H1 (cell line): Measurements from ENCODE around the gene NGEF.

Source experiments
- CHD2 ChIP-seq: IDR thresholded peaks from 2 replicates; pipeline ENCODE4 v1.6.1; 2012; ENCODE audit warnings: low read length, improper control_type of control experiment
- CTCF ChIP-seq, 3 experiments: IDR thresholded peaks; 1 replicate in 2 of 3; 2 replicates in 1 of 3; pipeline versions ENCODE4 v1.5.1 to v1.6.1; 2011; ENCODE audit warnings: low read length in 3 of 3, mild to moderate bottlenecking in 3 of 3, inconsistent platforms in 2 of 3, low read depth in 1 of 3, moderate library complexity in 1 of 3; ENCODE audit not compliant: insufficient read depth in 1 of 3; ENCODE audit errors: control extremely low read depth in 1 of 3
- EZH2 ChIP-seq: fragments of 200-600 bp; sonication (generic); IDR thresholded peaks from 2 replicates; pipeline ENCODE4 v1.7.1; 2012; ENCODE audit warnings: low read depth, mild to moderate bottlenecking, moderate library complexity, low read length, inconsistent platforms; ENCODE audit not compliant: severe bottlenecking
- GABPA ChIP-seq: IDR thresholded peaks from 2 replicates; pipeline ENCODE4 v1.6.1; 2011; ENCODE audit warnings: mild to moderate bottlenecking, low read length, moderate library complexity, borderline replicate concordance; ENCODE audit not compliant: insufficient read depth
- JUN ChIP-seq: IDR thresholded peaks from 2 replicates; pipeline ENCODE4 v1.6.1; 2011; ENCODE audit warnings: low read depth, mild to moderate bottlenecking, improper control_type of control experiment, low read length
- KDM1A ChIP-seq: fragments of 200-600, 300-600 bp; sonication (generic); IDR thresholded peaks from 2 replicates; pipeline ENCODE4 v1.7.1; 2016; ENCODE audit warnings: mild to moderate bottlenecking, low read length, borderline replicate concordance
- POLR2A ChIP-seq, 2 experiments: IDR thresholded peaks; 1 replicate in 1 of 2; 2 replicates in 1 of 2; pipeline ENCODE4 v1.6.1; 2011; ENCODE audit warnings: low read depth in 2 of 2, low read length in 2 of 2, mild to moderate bottlenecking in 2 of 2; ENCODE audit errors: control extremely low read depth in 1 of 2
- POLR2AphosphoS5 ChIP-seq: IDR thresholded peaks from 2 replicates; pipeline ENCODE4 v1.6.1; 2011; ENCODE audit warnings: low read depth, low read length
- SIX5 ChIP-seq: IDR thresholded peaks from 2 replicates; pipeline ENCODE4 v1.6.1; 2011; ENCODE audit warnings: mild to moderate bottlenecking, low read depth, low read length
- SP2 ChIP-seq: IDR thresholded peaks from 2 replicates; pipeline ENCODE4 v1.6.1; 2012; ENCODE audit warnings: mild to moderate bottlenecking, low read length, inconsistent platforms
- TAF1 ChIP-seq: IDR thresholded peaks from 2 replicates; pipeline ENCODE4 v1.6.1; 2011; ENCODE audit warnings: mild to moderate bottlenecking, low read depth, low read length
- USF2 ChIP-seq: IDR thresholded peaks from 2 replicates; pipeline ENCODE4 v1.6.1; 2011; ENCODE audit warnings: low read length, improper control_type of control experiment
- ZNF274 ChIP-seq: IDR thresholded peaks from 2 replicates; pipeline ENCODE4 v1.7.0; 2012; ENCODE audit warnings: low read length, borderline replicate concordance; ENCODE audit errors: extremely low read depth

GRCh38 chr2:232890896-232891601 lies 122.0 kb downstream of the NGEF start:
- TF ChIP-seq CTCF (IDR thresholded peaks at IDR 0.05; ENCODE audit: control extremely low read depth in 1 of 3, insufficient read depth in 1 of 3, low read depth in 1 of 3, low read length in 3 of 3) (no peak), JUN (no peak), SIX5 (no peak), USF2 (peak; percentile 84), POLR2A (IDR thresholded peaks at IDR 0.05; ENCODE audit: control extremely low read depth in 1 of 2, low read depth in 2 of 2, low read length in 2 of 2) (no peak), KDM1A (no peak; the same call in 1 of the 2 replicates), ZNF274 (no peak), TAF1 (peak; percentile 29; the same call in 1 of the 2 replicates), GABPA (no peak), EZH2 (no peak), SP2 (no peak), CHD2 (no peak), POLR2AphosphoS5 (no peak)
